ENCODE results near the gene CCDC87. TPM values are rescaled to one million over a fixed set of nuclear protein-coding genes. Genes with fewer than 3 reads are reported as not detected.

Gene CCDC87
- total and polyA plus RNA-seq, 2 experiments from 2014 or later: 0.39 to 1.2 TPM

GRCh38 chr11:66600631-66601233 lies 7.9 kb upstream of the CCDC87 start:
- DNase-seq (ENCODE audit: low spot score) (no peak), ATAC-seq (no peak)
- Mint-ChIP-seq H3K27ac (no peak overlapping the region), H3K9me3 (no peaks in the 10 kb centered on the region), H3K4me3 (no peak overlapping the region), H3K4me1 (no peaks in the 10 kb centered on the region), H3K36me3 (ENCODE audit: low read depth) (peaks cover 15% of the 10 kb centered on the region; the same call in 2 of the 3 replicates), H3K27me3 (ENCODE audit: insufficient read depth, low read depth, poor library complexity) (peaks cover 5% of the 10 kb centered on the region)
- Histone ChIP-seq H3K4me2 (no peak overlapping the region), H3K79me2 (replicated peaks; ENCODE audit: insufficient read depth) (no peaks in the 10 kb centered on the region), H2AFZ (no peak overlapping the region), H3K4me1 (ENCODE audit: insufficient read depth) (no peaks in the 10 kb centered on the region), H3K36me3 (ENCODE audit: insufficient read depth) (no peaks in the 10 kb centered on the region), H4K20me1 (replicated peaks; ENCODE audit: insufficient read depth) (no peaks in the 10 kb centered on the region), H3K4me3 (no peak overlapping the region), H3K27ac (ENCODE audit: low read depth) (no peak overlapping the region), H3F3A (replicated peaks; ENCODE audit: low read depth) (no peaks in the 10 kb centered on the region), H3K9me2 (ENCODE audit: insufficient read depth) (no peaks in the 10 kb centered on the region), H3K27me3 (ENCODE audit: insufficient read depth) (no peaks in the 10 kb centered on the region)
- TF ChIP-seq EZH2phosphoT487 (IDR thresholded peaks at IDR 0.05; ENCODE audit: unreplicated experiment): no peak
- no peak for TF ChIP-seq EZH2 (IDR thresholded peaks at IDR 0.05; ENCODE audit: low read depth, unreplicated experiment)
- TF ChIP-seq ETS1 (IDR thresholded peaks at IDR 0.05): no peak
- TF ChIP-seq ZNF331 (CRISPR knock-in tag; IDR thresholded peaks at IDR 0.05; ENCODE audit: low read depth): no peak
- no peak for TF ChIP-seq ZNF462 (CRISPR knock-in tag; IDR thresholded peaks at IDR 0.05)
- no peak for TF ChIP-seq ZNF114 (CRISPR knock-in tag; IDR thresholded peaks at IDR 0.05)
- no peak for TF ChIP-seq POLR2AphosphoS5 (IDR thresholded peaks at IDR 0.05; ENCODE audit: low read depth)
- TF ChIP-seq NANOG (IDR thresholded peaks at IDR 0.05; ENCODE audit: borderline replicate concordance): no peak
- no peak for TF ChIP-seq CTCF (conservative IDR thresholded peaks at IDR 0.05; ENCODE audit: low read depth in 2 of 2)
- TF ChIP-seq CREB1 (CRISPR knock-in tag; IDR thresholded peaks at IDR 0.05; ENCODE audit: low read depth): no peak
- TF ChIP-seq JUNB (IDR thresholded peaks at IDR 0.05; ENCODE audit: unreplicated experiment): no peak
- no peak for TF ChIP-seq STAT1 (IDR thresholded peaks at IDR 0.05; ENCODE audit: unreplicated experiment)
- no peak for TF ChIP-seq REST (IDR thresholded peaks at IDR 0.05; ENCODE audit: unreplicated experiment)
